ENCODE measurements around the gene FIGNL1.

Gene FIGNL1

GRCh38 chr7:50449881-50450589 is at the start of gene FIGNL1:
TSS of gene FIGNL1 (minus strand) at chr7:50450350. CDS start at chr7:50447287, 3,063 bp downstream.
- in situ Hi-C loops (cut with MboI; ENCODE audit: low sequenced_read_pairs) = loop anchor here (25.0 kb wide), 2 partner anchors 237 to 712 kb away; no protein-coding TSS in a partner anchor

DNA sequence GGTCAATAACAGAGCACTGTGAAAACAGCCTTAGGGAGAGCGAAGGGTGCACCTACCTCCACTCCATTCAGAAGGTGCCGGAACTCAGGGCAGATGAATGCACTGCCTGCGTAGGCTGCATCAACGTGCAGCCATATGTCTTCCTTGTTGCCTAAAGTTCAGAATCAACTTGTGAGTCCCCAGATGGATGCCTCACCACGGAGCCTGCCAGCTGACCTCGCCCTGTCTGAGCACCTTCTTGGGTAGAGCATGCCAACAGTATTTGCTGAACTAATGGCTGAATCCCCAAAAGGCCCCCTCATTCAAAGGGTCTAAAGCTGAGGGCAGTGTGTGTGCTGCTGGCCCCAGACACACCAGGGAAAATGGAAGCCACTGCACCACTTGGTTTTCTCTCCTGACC is 48.9 kb upstream of the FIGNL1 start:
- in situ Hi-C loops (cut with MboI; ENCODE audit: low sequenced_read_pairs) = no loop called here

GRCh38 chr7:50497968-50498367 is 47.8 kb upstream of the FIGNL1 start:
- in situ Hi-C loops (cut with MboI; ENCODE audit: low sequenced_read_pairs) = no loop called here

- in situ Hi-C loops (cut with MboI; ENCODE audit: low sequenced_read_pairs) = no loop called here
Observed at GRCh38 chr7:50497068-50497642, 47.0 kb upstream of the FIGNL1 start.

DNA sequence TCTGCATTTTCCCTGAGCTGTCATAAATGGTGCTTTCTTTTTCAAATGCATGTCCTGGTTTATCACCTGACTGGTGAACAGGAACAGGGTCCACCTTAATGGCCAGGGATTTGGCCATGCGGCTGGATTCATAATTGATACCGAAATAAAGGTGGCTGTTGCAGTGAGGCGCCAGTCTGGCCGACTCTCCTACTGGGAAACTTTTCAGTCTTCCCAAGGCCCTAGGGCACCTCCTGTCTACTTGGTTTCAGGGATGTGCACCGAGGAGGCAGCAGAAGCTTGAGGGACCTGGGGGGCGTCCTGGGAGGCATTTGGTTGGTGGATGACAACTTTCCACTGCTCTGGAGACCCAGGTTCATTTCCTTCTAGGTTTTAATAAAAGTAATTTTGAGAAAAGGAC is 46.4 kb upstream of the FIGNL1 start:
- in situ Hi-C loops (cut with MboI; ENCODE audit: low sequenced_read_pairs) = no loop called here

GRCh38 chr7:50495746-50496145 is 45.6 kb upstream of the FIGNL1 start:
- in situ Hi-C loops (cut with MboI; ENCODE audit: low sequenced_read_pairs) = no loop called here

DNA sequence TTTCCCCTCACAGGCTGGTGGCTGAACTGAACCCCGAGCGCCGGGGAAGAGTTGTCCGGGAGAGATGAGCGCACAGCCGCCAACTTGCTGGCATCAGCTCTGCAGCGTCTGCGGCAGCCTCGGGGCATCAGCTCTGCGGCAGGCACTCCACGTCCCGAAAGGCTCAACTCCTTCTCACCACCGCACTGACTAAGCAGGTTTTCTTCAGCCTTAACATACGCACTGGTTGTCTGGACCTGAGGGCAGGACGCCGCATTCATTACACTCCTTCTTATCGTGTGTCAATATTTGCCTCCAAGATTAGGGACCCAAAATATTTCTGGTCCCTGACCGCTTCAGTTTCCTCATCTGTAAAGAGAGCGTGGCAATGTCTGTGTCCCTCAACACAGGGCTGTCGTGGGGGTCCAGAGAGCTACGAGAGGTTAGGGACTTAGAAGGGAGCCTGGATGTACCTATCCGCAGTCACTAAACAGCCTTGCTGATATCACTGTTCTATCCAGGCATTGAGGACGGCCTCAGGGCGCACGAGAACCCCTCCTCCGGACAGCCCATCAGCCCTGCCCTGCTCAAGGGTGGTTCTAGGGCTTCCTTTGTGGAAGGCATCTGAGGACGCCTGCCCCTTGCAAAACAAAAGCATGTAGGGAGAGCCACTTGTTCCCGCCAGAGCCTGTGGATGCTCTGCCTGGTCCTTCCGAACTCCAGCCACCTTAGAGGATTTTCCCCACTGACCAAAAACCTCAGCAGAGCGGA is 42.8 kb upstream of the FIGNL1 start:
- in situ Hi-C loops (cut with MboI; ENCODE audit: low sequenced_read_pairs) = no loop called here

DNA sequence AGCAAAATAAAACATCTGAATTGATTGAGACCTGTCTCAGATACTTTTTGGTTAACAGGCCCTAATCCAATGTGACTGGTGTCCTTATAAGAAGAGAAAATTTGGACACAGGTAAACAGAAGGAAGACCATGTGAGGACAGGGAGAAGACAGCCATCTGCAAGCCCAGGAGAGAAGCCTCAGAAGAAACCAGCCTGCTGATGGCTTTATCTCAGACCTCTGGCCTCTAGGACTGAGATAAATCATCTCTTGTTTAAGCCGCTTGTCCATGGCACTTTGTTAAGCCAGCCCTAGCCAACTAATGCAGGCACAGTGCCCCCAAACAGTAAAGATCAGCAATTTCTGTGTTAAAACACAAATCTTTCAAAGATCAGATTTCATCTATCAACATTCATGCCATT is 41.8 kb upstream of the FIGNL1 start:
- in situ Hi-C loops (cut with MboI; ENCODE audit: low sequenced_read_pairs) = no loop called here

DNA sequence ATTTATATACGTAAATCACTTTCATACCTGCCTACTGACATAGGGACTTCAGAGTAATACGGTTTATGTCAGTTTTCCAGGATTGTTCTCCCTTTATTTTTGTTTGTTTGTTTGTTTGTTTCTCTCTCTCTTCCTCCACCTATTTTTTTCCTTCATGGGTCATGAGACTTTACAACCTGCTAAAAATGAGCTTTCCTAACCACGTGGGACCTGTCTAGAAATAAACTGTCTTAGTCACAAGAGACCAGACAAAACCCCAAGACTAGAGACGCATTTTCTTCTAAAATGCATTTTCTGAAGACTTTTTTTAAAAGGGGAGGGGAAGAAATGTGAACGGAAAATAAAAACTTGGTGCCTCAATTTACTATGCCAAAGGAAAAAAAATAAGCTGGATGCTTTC is 41.1 kb upstream of the FIGNL1 start:
- in situ Hi-C loops (cut with MboI; ENCODE audit: low sequenced_read_pairs) = no loop called here

DNA sequence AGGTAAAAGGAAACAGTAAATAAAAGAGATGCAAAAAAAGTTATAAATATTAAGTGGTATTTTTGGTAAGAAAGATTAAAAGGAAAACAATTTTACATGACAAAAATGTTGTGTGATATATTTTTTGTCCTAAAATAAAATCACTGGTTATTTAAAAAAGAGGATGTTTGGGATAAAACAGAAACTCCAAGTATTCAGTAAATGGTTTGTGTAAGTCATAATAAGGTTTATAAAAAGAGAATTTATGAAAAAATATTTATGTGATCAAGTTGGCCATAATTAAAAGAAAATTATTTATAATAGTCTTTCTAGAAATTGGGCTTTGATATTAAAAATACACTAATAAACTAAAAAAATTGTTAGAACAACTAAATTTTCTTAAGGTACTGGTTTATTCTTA is 38.2 kb upstream of the FIGNL1 start:
- in situ Hi-C loops (cut with MboI; ENCODE audit: low sequenced_read_pairs) = no loop called here

DNA sequence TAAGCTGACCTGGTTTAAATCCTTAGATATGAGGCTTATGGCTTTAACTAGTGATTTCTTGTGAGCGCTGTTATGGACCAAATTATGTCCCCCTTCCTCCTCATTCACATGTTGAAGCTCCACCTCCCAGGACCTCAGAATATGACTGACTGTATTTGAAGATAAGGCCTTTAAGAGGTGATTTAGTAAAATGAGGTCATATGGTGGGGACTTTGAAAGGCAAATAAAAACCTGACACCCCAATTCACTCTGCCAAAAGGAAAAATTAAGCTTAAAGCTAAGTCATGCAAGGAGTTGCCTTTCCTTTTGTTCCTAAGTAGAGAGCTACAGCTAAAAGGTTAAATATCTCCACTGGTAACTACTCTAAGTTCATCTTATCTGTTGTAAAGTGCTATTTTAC is 36.4 kb upstream of the FIGNL1 start:
- in situ Hi-C loops (cut with MboI; ENCODE audit: low sequenced_read_pairs) = no loop called here

GRCh38 chr7:50481867-50482266 is 31.7 kb upstream of the FIGNL1 start:
- in situ Hi-C loops (cut with MboI; ENCODE audit: low sequenced_read_pairs) = no loop called here

DNA sequence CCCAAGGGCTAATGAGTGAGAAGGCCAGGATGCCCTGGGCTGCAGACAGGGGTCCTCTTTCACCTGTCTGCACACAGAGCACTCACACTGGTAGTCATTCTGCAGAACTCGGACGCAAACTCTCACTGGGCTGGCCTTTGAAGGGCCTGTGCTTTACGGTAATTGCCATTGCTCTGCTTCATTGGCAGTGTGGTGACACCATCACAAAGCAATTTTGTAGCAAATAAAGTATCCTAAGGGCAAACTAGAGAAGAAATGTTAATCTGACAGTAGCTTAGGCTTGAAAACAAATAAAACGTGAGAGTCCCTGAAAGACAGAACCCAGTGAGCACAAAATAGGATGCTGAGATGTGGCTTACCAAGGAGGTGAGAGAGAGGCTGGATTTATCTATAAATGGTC is 30.6 kb upstream of the FIGNL1 start:
- in situ Hi-C loops (cut with MboI; ENCODE audit: low sequenced_read_pairs) = no loop called here

- in situ Hi-C loops (cut with MboI; ENCODE audit: low sequenced_read_pairs) = no loop called here
Observed at GRCh38 chr7:50479743-50480517, 29.8 kb upstream of the FIGNL1 start.

DNA sequence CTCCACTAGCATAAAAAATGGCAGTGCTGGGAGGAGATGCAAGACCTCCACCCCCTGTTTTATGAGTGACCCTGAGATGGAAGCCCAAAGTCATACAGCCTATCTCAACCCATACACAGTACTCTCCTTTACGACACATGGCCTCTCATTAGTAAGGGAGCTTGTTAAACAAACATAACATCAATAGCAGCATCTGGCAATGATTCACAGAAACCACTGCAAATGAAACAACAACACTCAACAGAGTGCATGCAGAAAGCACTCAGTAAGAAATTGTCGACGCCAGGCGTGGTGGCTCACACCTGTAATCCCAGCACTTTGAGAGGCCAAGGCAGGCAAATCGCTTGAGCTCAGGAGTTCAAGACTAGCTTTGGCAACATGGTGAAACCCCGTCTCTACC is 27.5 kb upstream of the FIGNL1 start:
- in situ Hi-C loops (cut with MboI; ENCODE audit: low sequenced_read_pairs) = no loop called here

GRCh38 chr7:50476953-50477625 is 26.9 kb upstream of the FIGNL1 start:
- in situ Hi-C loops (cut with MboI; ENCODE audit: low sequenced_read_pairs) = no loop called here

DNA sequence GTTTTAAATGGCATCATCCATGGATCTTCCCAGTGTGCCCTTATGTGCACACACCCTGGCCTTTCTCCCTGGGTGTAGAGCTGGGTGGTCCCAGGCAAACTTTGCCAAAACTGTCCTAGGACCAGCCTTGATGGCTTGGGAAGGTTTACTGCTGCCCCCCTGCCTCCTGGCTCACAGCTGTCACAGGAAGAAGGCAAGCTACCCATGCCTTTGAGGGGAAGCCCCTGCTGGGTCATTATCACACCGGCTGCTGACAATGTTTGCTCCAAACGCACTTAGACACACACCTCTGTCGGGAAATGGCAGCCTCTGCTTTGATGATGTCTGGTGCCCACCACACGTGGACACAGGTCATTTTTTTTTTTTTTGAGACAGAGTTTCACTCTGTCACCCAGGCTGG is 25.2 kb upstream of the FIGNL1 start:
- in situ Hi-C loops (cut with MboI; ENCODE audit: low sequenced_read_pairs) = no loop called here

DNA sequence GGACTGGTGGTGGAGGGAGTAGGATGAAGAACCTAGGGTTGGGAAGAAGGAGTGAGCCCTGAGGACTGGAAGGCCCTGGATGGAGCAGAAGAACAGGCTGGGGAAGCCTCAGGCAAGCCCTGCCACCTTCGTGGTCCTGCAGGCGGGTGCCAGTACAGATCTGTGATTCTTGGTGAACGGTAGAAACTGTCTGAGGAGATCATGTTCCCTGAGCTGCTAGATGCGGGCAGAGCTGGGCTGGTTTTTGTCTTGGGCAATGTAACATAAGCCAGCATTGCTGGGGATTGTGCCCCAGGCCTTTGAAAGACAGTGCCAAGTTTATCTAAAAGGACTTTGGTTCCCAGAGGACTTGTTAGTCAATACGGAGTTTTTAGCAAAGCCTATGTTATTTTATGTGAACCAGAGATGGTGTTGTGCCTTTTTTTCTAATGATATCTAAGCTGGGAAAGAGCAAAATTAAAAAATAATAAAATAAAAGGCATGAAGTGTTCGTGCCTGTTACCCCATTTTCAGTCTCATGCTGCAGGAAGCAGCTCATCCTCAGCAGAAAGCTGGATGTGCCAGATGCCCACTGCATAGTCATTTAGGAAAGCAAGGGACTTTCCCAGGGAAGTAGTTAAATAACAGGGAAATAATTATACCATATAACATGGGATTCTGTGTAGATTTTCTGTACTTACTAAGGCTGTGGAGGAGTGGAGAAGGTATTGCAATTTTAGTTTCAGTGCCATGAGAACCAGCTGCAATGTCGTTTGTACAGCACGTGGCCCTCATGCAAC is 24.4 kb upstream of the FIGNL1 start:
- in situ Hi-C loops (cut with MboI; ENCODE audit: low sequenced_read_pairs) = loop anchor here (25.0 kb wide), 2 partner anchors 213 to 688 kb away; no protein-coding TSS in a partner anchor

DNA sequence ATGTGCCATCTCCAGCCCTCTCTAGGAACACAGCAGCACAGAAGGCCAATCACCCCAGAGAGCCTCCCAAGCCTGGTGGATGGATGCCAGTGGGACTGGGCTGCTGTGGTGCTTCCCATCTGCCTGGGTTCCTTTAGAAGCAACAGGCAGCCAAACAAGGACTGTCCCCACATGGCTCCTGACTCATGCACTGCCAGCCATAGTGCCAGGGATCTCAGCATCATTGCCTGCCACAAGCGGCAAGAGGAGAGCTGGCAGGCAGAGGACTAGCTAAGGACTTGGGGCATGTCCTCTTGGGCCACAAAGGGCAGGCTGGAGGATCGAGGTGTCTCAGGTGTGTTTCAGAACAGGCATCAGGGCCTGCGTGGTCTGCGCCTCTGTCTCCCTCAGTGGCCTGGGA is 23.4 kb upstream of the FIGNL1 start:
- in situ Hi-C loops (cut with MboI; ENCODE audit: low sequenced_read_pairs) = loop anchor here (25.0 kb wide), 2 partner anchors 214 to 689 kb away; no protein-coding TSS in a partner anchor

GRCh38 chr7:50472427-50472826 is 22.3 kb upstream of the FIGNL1 start:
- in situ Hi-C loops (cut with MboI; ENCODE audit: low sequenced_read_pairs) = loop anchor here (25.0 kb wide), 2 partner anchors 215 to 690 kb away; no protein-coding TSS in a partner anchor

All from HL-60/S4 treated with phorbol 12-myristate 13-acetate at 8.2 ng/mL for 4 days and 3 days (cell line).